HG02884 (cell line): Measurements from ENCODE around the gene ZYG11B.
"Not testable (repeated sequence)": the region's sequence is repeated elsewhere in the genome, so short reads cannot be mapped to it uniquely, and the experiment has no call there.

Experiments
- ATAC-seq: cut with Tn5 transposase; IDR thresholded peaks from one replicate; pipeline ENCODE4 v1.9.1; 2021; ENCODE audit warnings: mild to moderate bottlenecking, moderate library complexity; ENCODE audit not compliant: unreplicated experiment

Gene ZYG11B

DNA sequence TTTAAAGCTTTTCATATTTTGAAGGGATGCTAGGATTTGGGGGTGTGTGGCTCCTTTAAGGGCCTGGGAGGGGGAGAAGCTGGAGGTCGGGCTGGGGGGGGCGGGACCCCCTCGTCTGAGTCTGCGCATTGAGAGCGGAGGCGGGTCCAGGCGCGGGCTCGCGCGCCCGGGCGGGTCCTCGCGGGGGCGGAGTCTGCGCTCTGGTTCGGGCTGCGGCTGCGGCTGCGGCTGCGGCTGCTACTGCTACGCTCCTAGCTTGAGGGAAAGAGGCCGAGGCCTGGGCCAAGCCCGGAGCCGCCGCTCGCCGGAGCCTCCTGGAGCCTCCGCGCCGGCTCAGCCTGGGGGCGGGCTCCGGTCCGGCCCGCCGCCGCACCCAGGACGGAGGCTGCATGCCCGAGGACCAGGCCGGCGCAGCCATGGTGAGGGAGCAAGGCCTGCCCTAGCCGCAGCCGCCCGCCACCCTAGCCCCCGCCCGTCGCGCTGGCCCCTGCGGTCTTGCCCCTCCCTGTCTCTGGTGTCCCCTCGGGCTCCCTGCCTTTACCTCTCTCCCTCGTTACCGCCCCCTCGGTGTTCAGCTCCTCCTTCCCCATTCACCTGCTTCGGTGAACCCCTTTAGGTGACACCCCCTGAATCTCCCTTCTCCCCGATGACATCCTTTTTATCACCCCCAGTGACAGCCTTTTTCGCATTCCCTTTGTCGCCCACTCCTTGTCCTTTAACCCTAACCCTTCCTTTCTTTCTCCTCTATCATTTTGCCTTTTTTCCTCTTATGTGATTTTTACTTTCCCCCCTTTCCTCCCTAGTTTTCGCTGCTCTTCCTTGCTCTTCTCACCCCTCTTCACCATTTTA lies at the start of gene ZYG11B:
Gene ZYG11B, plus strand, starts transcription at position 189 of the 849 bp plus-strand sequence. Its CDS starts 201 bp downstream, at position 390.
- ATAC-seq, result peak; percentile 86

GRCh38 chr1:52677076-52677806 lies 49.0 kb upstream of the ZYG11B start:
- ATAC-seq, result no peak

- no peak for ATAC-seq
These were observed 47.2 kb upstream of the ZYG11B start for GRCh38 chr1:52679048-52679447.

DNA sequence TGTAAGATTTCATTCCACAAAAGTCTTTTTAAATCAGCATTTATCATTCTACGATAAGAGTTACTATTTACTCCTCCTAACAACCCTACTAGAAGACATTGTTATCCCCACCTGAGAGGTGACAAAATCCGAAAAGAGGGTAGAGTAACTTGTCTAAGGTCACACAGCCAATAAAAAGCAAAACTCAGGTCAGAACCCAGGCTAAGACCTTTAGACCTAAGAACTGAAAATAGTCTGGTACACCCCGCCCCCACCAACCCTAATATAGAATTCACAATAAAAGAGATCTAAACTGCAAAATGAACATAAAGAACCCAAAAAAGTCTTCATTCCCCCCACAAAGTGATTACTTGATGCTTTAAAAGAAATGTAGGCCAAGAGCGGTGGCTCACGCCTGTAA lies 46.8 kb upstream of the ZYG11B start:
- no peak for ATAC-seq

- no peak for ATAC-seq
These were observed 45.9 kb upstream of the ZYG11B start for GRCh38 chr1:52680353-52680752.

DNA sequence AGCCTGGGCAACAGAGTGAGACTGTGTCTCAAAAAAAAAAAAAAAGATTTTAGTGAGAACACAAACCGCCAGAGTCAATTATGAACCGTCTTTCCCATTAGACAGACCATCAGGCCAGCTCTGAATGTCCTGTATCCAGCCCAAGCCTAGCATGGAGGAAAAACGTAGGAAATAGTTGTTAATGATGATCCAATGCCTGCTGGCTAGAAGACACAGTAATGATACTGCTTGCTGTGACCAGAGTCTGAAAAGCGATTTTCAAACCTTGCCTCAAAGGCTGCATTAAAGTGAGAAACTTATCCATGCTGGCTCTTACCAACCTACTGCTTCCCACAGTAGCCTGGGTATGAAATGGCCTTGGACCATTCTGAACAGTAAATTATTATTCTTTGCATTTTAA lies 45.1 kb upstream of the ZYG11B start:
- no peak for ATAC-seq

DNA sequence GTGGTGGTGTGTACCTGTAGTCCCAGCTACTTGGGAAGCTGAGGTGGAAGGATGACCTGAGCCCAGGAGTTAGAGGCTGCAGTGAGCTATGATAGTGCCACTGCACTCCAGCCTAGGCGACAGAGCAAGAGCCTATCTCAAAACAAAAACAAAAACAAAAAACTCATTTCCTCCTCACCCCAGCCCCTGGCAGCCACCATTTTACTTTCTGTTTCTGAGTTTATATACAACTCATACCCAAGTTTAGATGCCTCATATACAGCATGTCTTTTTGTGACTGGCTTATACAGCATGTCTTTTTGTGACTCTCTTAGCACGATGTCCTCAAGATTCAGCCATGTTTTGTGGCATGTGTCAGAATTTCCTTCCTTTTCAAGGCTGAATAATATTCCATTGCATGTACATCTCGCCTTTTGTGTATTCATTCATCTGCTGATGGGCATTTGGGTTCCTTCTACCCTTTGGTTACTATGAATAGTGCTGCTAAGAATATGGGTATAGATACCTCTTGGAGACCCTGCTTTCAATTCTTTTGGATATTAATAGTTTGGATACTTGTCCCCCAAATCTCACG lies 42.8 kb upstream of the ZYG11B start:
- ATAC-seq, result no peak

- ATAC-seq, result no peak
These were observed 41.7 kb upstream of the ZYG11B start for GRCh38 chr1:52684545-52684944.

GRCh38 chr1:52686261-52686751 lies 39.9 kb upstream of the ZYG11B start:
- not testable (repeated sequence) for ATAC-seq

DNA sequence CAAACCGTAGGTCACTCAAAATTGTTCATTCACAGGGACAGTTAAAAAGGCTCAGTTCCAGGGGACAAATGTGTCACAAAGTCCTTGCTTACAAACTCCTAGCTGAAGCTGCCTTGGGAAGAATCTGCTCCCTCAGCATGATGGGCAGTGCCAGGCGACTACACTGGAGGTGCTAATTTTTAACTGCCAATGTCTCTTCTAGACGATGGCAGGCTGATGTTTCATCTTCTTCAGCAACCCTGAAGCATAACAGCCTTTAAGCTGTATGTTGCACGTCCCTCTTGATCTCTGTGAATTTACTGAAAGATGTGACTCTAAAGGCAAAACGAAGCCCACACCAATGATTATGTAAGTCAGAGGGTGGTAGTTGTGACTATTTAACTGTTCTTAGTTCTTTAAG lies 39.4 kb upstream of the ZYG11B start:
- ATAC-seq, result no peak

GRCh38 chr1:52691821-52692220 lies 34.4 kb upstream of the ZYG11B start:
- no peak for ATAC-seq

- ATAC-seq, result no peak
These were observed 33.6 kb upstream of the ZYG11B start for GRCh38 chr1:52692697-52693096.

- not testable (repeated sequence) for ATAC-seq
These were observed 32.9 kb upstream of the ZYG11B start for GRCh38 chr1:52693351-52693750.

- no peak for ATAC-seq
These were observed 32.4 kb upstream of the ZYG11B start for GRCh38 chr1:52693843-52694242.

GRCh38 chr1:52695627-52696026 lies 30.6 kb upstream of the ZYG11B start:
- ATAC-seq, result no peak

DNA sequence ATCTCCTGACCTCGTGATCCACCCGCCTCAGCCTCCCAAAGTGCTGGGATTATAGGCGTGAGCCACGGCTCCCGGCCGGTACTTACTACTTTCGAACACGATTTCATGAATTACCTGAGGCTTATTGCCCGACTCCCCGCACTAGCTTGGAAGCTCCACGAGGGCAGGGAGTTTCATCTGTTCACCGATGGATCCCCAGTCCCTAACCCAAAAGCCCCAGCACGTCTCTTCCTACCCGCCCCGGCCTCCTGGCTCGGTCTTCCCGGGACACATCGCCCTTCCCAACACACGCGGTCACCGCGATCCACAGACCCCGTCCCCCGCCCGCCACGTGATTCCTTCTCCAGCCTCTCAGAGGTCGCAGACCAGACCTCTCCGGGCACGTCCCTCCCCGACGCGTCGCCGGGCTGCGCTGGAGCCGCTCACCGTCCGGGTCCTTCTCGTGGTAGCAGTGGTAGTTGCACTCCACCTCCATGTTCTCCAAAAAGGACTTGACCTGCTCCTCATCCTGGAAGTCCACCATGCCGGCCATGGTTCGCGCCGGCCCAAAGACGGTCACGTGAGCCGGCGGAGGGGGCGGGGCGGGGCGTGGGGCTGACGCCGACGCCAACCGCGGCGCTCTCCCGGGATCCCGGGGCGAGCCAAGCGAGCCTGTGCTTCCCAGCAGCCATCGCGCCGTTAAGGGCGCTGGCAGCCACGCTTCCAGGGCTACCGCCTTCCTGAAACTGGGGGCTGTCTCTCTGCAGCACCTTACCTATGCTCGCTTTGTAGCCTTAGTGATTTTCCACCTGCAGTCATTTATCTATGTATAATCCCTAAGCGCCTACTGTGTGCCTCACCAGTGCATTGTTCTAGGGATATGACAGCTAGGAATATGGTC lies 28.2 kb upstream of the ZYG11B start, which contains the start of gene COA7:
Gene COA7, minus strand, starts transcription at position 553 of the 880 bp plus-strand sequence. Its CDS starts 21 bp downstream, at position 532.
- ATAC-seq, result no peak

DNA sequence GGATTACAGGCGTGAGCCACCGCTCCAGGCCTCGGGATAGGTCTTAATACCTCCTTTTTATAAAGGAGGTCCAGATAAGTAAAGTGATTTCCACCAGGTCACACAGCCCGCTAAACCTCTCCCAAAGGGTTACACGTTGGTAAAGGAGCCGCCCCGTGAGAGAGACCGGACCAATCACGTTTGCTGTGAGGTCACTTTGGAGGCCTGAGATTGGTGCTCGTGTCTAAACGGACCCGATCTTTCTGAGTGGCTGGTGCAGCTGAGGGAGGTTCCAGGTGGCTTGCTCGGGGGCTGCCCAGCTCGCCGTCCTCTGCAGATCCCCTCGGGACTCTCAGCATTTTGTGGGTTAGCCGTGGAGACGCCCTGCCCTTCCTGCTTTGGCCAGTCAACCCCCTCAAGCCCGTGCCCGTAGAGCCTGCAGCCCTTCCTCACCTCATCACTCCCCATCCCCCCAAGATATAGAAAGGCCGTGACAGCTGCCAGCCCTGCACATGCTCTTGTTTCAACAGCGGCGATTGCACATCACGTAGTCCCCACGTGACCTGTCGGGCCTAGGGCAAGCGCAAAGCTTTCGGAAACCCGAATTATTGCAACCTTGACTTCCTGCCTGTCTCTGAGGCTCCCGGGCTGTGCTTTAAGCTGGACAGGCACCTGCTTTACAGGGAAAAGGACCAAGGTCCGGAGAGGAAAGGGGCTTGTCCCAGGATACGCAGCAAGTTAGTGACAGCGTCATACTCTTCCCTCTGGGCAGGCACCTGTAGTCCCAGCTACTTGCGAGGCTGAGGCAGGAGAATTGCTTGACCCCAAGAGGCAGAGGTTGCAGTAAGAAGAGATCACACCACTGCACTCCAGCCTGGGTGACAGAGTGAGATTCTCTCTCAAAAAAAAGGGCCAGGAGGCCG lies 23.1 kb upstream of the ZYG11B start:
- peak; percentile 83 for ATAC-seq

DNA sequence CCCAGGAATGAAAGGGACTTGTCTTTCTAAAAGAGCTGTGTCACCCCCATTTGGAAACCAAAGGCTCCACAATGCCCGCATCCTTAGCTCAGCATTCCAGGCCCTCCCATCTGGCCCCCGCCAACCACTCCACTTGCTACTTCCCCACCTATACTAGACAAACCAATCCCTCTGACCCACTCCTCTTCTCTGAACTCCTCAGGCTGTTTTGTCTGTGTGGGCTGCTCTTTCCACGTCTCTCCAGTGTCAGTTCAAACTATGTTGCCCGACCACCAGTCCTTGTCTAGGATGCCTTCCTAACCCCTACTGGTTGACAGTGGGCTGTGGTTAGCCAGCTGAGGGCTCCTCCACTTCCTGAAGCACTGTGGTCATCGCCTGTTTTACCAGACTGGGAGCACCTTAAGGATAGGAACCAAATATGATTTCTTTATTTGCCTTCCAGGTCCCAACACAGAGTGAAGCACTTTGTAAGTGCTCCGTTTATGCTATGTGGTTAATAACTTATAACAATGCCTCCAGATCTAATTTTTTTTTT lies 20.1 kb upstream of the ZYG11B start:
- ATAC-seq, result no peak
